Panc1 (cell line): ENCODE data around the gene CNNM1. TPM values are rescaled to one million over a fixed set of nuclear protein-coding genes. Genes with fewer than 3 reads are reported as not detected.

ENCODE experiments used
- ATAC-seq: fragments of 200-7000 bp; cut with Tn5 transposase; 2 replicates; pipeline ENCODE4 v1.9.1; 2020; ENCODE audit warnings: mild to moderate bottlenecking, moderate library complexity
- BruUV-seq: library from RNA; stranded (reverse); fragments of 400-500 nt; replicated peaks from 2 replicates; lab custom pipeline; 2021; lab: Mats Ljungman, UMichigan
- CTCF ChIA-PET: fragments of 300-600 bp; sonication (Branson Sonifier 250); formaldehyde crosslinking; loops from one replicate; lab custom pipeline; 2022; ENCODE audit warnings: antibody characterized with exemption; lab: Charles Lee
- POLR2A ChIA-PET: fragments of 300-600 bp; sonication (Branson Sonifier 250); formaldehyde crosslinking; loops from one replicate; lab custom pipeline; 2022; ENCODE audit warnings: antibody characterized with exemption; lab: Charles Lee
- DNase-seq: peaks from one replicate; pipeline ENCODE4 v3.0.0-alpha.2; 2010; ENCODE audit warnings: low read depth, low spot score
- H3K27ac ChIP-seq: 2 replicates; pipeline ENCODE4 v1.5.1; 2011; ENCODE audit warnings: mild to moderate bottlenecking, low read length, inconsistent platforms
- H3K27me3 ChIP-seq: fragments of 200-500 bp; sonication (Bioruptor generic); 2 replicates; pipeline ENCODE4 v1.6.0; 2014; ENCODE audit warnings: low read length, inconsistent platforms; ENCODE audit not compliant: control insufficient read depth, insufficient read depth
- H3K36me3 ChIP-seq: fragments of 200-500 bp; sonication (Bioruptor generic); 2 replicates; pipeline ENCODE4 v1.5.1; 2014; ENCODE audit warnings: inconsistent platforms, mild to moderate bottlenecking, low read length, moderate library complexity; ENCODE audit not compliant: control insufficient read depth, insufficient read depth
- H3K4me1 ChIP-seq: 2 replicates; pipeline ENCODE4 v1.5.1; 2011; ENCODE audit warnings: inconsistent platforms, mild to moderate bottlenecking, low read length, moderate library complexity; ENCODE audit not compliant: control insufficient read depth, insufficient read depth
- H3K4me3 ChIP-seq, 2 experiments: 2 replicates each; pipeline ENCODE4 v1.5.1; 2011 to 2012; ENCODE audit warnings: low read depth in 2 of 2, low read length in 2 of 2, mild to moderate bottlenecking in 2 of 2, inconsistent platforms in 1 of 2, moderate library complexity in 1 of 2
- H3K9me3 ChIP-seq: fragments of 200-500 bp; sonication (Bioruptor generic); 2 replicates; pipeline ENCODE4 v1.5.1; 2014; ENCODE audit warnings: low read depth, mild to moderate bottlenecking, inconsistent platforms, low read length, moderate library complexity; ENCODE audit not compliant: control insufficient read depth, insufficient read depth
- POLR2AphosphoS5 ChIP-seq: IDR thresholded peaks from 2 replicates; pipeline ENCODE4 v1.6.1; 2012; ENCODE audit warnings: mild to moderate bottlenecking, low read depth, low read length, moderate library complexity
- SIN3A ChIP-seq: IDR thresholded peaks from 2 replicates; pipeline ENCODE4 v1.6.1; 2012; ENCODE audit warnings: low read depth, mild to moderate bottlenecking, low read length, moderate library complexity, borderline replicate concordance; ENCODE audit not compliant: insufficient read depth
- TCF7L2 ChIP-seq: IDR thresholded peaks from 2 replicates; pipeline ENCODE4 v1.6.1; 2011; ENCODE audit warnings: mild to moderate bottlenecking, low read depth, low read length, inconsistent platforms
- in situ Hi-C: cut with HindIII; loops from 2 replicates; pipeline ENCODE4 v1.10.0; 2016; ENCODE audit warnings: low sequenced_read_pairs, low pct_unique_long_range_greater_than_20kb
- intact Hi-C: fragments of 100-400 bp; cut with micrococcal nuclease; formaldehyde crosslinking; loops from one replicate; pipeline ENCODE4 v1.10.0; 2022; ENCODE audit not compliant: unreplicated experiment
- total RNA-seq: library from RNA; stranded (reverse); gene quantifications from one replicate; pipeline ENCODE4 v1.2.1, GENCODE V29; 2021; ENCODE audit not compliant: unreplicated experiment
- TF ChIP-seq, protein P1 (sequence below), 2 experiments: IDR thresholded peaks; 2 replicates each; pipeline ENCODE4 v1.6.1; 2011 to 2012; ENCODE audit warnings: low read depth in 2 of 2, control low read depth in 1 of 2, low read length in 1 of 2, mild to moderate bottlenecking in 1 of 2, moderate library complexity in 1 of 2; ENCODE audit not compliant: insufficient read depth in 1 of 2
- TF ChIP-seq, protein P2 (sequence below): fragments of 450-650 bp; IDR thresholded peaks from 2 replicates; pipeline ENCODE4 v1.5.1; 2017; ENCODE audit warnings: mild to moderate bottlenecking

Gene CNNM1
- total RNA-seq, 1 experiment from 2014 or later = 16.6 TPM

DNA sequence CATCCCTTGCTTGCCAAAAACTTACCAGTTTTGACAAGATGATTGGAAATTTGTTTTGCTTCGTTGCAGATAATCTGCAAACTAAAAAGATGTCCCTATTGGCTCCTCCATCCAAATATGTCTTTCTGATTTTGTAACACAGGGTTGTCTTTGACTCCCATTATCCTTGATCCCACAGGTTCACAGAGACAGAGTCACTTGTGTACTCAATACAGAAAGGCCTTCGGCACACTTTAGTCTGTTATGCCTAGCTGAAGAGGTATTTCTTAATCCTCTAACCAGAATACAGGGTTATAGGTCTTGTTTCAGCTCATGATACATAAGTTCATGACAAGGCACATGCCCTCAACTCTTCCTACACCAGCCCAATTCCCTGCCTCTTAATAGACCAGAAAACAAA is 10.7 kb upstream of the CNNM1 start:
- in situ Hi-C loops = no loop called here
- TF ChIP-seq SIN3A = no peak
- TF ChIP-seq, protein P1, sequence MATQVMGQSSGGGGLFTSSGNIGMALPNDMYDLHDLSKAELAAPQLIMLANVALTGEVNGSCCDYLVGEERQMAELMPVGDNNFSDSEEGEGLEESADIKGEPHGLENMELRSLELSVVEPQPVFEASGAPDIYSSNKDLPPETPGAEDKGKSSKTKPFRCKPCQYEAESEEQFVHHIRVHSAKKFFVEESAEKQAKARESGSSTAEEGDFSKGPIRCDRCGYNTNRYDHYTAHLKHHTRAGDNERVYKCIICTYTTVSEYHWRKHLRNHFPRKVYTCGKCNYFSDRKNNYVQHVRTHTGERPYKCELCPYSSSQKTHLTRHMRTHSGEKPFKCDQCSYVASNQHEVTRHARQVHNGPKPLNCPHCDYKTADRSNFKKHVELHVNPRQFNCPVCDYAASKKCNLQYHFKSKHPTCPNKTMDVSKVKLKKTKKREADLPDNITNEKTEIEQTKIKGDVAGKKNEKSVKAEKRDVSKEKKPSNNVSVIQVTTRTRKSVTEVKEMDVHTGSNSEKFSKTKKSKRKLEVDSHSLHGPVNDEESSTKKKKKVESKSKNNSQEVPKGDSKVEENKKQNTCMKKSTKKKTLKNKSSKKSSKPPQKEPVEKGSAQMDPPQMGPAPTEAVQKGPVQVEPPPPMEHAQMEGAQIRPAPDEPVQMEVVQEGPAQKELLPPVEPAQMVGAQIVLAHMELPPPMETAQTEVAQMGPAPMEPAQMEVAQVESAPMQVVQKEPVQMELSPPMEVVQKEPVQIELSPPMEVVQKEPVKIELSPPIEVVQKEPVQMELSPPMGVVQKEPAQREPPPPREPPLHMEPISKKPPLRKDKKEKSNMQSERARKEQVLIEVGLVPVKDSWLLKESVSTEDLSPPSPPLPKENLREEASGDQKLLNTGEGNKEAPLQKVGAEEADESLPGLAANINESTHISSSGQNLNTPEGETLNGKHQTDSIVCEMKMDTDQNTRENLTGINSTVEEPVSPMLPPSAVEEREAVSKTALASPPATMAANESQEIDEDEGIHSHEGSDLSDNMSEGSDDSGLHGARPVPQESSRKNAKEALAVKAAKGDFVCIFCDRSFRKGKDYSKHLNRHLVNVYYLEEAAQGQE (IDR thresholded peaks at IDR 0.05; ENCODE audit: insufficient read depth in 1 of 2, low read depth in 2 of 2, low read length in 1 of 2) = no peak
- TF ChIP-seq POLR2AphosphoS5 = no peak
- no peak for TF ChIP-seq TCF7L2
- TF ChIP-seq, protein P2, sequence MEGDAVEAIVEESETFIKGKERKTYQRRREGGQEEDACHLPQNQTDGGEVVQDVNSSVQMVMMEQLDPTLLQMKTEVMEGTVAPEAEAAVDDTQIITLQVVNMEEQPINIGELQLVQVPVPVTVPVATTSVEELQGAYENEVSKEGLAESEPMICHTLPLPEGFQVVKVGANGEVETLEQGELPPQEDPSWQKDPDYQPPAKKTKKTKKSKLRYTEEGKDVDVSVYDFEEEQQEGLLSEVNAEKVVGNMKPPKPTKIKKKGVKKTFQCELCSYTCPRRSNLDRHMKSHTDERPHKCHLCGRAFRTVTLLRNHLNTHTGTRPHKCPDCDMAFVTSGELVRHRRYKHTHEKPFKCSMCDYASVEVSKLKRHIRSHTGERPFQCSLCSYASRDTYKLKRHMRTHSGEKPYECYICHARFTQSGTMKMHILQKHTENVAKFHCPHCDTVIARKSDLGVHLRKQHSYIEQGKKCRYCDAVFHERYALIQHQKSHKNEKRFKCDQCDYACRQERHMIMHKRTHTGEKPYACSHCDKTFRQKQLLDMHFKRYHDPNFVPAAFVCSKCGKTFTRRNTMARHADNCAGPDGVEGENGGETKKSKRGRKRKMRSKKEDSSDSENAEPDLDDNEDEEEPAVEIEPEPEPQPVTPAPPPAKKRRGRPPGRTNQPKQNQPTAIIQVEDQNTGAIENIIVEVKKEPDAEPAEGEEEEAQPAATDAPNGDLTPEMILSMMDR = no peak
- DNase-seq = no peak
- H3K4me1 ChIP-seq = no peaks in the 10 kb centered on the region
- H3K27ac ChIP-seq = no peak overlapping the region
- no peak overlapping the region for H3K4me3 ChIP-seq
- CTCF ChIA-PET = interaction anchor here (0.6 kb wide), 1 partner anchor 27 kb away, joined by 3 read pairs; no protein-coding TSS in a partner anchor
- intact Hi-C loops = no loop called here
- H3K36me3 ChIP-seq = no peaks in the 10 kb centered on the region
- no peak for ATAC-seq
- no peaks in the 10 kb centered on the region for H3K9me3 ChIP-seq
- POLR2A ChIA-PET = no interaction called here
- no peaks in the 10 kb centered on the region; the same call in 1 of the 2 replicates for H3K27me3 ChIP-seq
- BruUV-seq = no TSS peak

DNA sequence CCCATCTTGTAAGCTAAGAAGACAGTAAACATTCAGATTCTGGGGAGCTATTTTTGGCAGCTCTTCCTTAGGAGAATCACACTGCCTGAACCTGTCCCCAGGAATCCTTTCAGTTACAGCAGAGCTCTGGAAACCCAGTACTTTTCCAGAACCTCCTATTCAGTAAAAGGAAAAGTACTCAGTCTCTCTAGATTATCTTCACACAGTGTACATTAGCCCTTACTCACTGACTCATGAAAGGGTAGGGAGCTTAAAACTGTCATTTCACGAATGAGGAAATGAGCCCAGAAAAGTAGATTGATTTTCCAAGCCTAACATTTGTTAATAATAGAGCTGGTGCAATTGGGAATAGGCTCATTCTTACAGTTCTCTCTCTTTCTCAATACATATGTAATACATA is 3.9 kb upstream of the CNNM1 start:
- DNase-seq (no peak), ATAC-seq (peak; percentile 50; the same call in 1 of the 2 replicates)
- POLR2A ChIA-PET = interaction anchor here (0.6 kb wide), 1 partner anchor 335 kb away, joined by 7 read pairs; no protein-coding TSS in a partner anchor
- CTCF ChIA-PET = no interaction called here
- Histone ChIP-seq H3K27ac (peak overlapping the region; percentile 76), H3K27me3 (no peaks in the 10 kb centered on the region), H3K4me3 (no peak overlapping the region), H3K9me3 (no peaks in the 10 kb centered on the region), H3K4me1 (peaks cover 7% of the 10 kb centered on the region; the same call in 1 of the 2 replicates), H3K36me3 (no peaks in the 10 kb centered on the region)
- BruUV-seq = no TSS peak
- intact Hi-C loops (no loop called here), in situ Hi-C loops (no loop called here)
- TF ChIP-seq, protein P1 (IDR thresholded peaks at IDR 0.05; ENCODE audit: insufficient read depth in 1 of 2, low read depth in 2 of 2, low read length in 1 of 2) = no peak
- TF ChIP-seq, protein P2 = no peak
- TF ChIP-seq TCF7L2 (no peak), SIN3A (no peak), POLR2AphosphoS5 (no peak)
